ENCODE data around the gene BCLAF3.

Gene BCLAF3

DNA sequence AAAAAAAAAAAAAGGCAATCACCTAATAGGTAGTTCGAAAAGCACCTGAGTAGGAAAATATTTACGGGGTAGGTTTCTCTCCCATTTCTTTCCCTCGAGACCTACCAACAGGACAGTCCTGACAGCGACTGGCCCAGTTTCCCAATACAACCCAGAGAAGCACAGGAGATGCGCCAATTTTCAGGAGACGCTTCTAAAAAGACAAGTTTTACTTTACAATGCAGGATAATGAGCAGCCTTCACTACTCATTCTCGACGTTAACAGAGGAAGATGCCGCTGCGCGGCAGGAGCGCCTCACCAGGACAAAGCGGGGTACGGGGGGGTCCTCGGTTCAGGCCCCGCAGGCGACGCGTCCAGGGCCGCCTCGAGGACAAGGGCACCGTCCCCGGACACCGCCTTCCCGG lies 708 bp downstream of the BCLAF3 start:
- peak; percentile 11 for DNase-seq (ENCODE audit: low spot score)
- Histone ChIP-seq H3K4me3 (ENCODE audit: low read length in 2 of 2) (peak overlapping the region; percentile 67 to 92), H4K91ac (ENCODE audit: low read depth, low read length, poor library complexity) (no peak overlapping the region), H3K14ac (ENCODE audit: low read length) (no peak overlapping the region), H3K4me1 (ENCODE audit: control insufficient read depth in 2 of 2, insufficient read depth in 1 of 2, low read depth in 1 of 2, low read length in 2 of 2) (no peaks in the 10 kb centered on the region), H2AFZ (ENCODE audit: low read length) (peak overlapping the region; percentile 84), H3K79me1 (ENCODE audit: low read depth, low read length) (no peaks in the 10 kb centered on the region), H2BK15ac (ENCODE audit: low read length) (no peak overlapping the region), H3K18ac (ENCODE audit: low read length) (peak overlapping the region; percentile 76), H3K27me3 (ENCODE audit: control insufficient read depth in 3 of 3, insufficient read depth in 3 of 3, low read depth in 1 of 3, low read length in 3 of 3) (no peaks in the 10 kb centered on the region), H2BK12ac (ENCODE audit: low read length) (no peak overlapping the region), H3K4me2 (ENCODE audit: insufficient read depth, low read length, poor library complexity, severe bottlenecking) (peak overlapping the region; percentile 40), H2BK120ac (ENCODE audit: low read depth, low read length) (no peak overlapping the region), H3K23ac (ENCODE audit: low read depth, low read length, poor library complexity) (no peak overlapping the region), H3K27ac (replicated peaks; ENCODE audit: low read length) (no peak overlapping the region), H3K36me3 (replicated peaks in 1 of 2; ENCODE audit: control insufficient read depth in 2 of 2, insufficient read depth in 2 of 2, low read length in 2 of 2) (peaks cover 0 to 5% of the 10 kb centered on the region in 2 donors), H3K9ac (ENCODE audit: low read depth, low read length, poor library complexity) (peak overlapping the region; percentile 81), H4K8ac (ENCODE audit: low read depth, low read length) (no peak overlapping the region), H3K4ac (ENCODE audit: low read length) (no peak overlapping the region), H2AK5ac (ENCODE audit: low read depth, low read length) (no peak overlapping the region), H2BK5ac (ENCODE audit: low read length) (no peak overlapping the region), H3K9me3 (replicated peaks in 1 of 2; ENCODE audit: control insufficient read depth in 2 of 2, insufficient read depth in 1 of 2, low read depth in 1 of 2, low read length in 2 of 2) (no peaks in the 10 kb centered on the region)
- no CpG with 5 or more reads among the region's 25 CpGs for WGBS, 2 donors (ENCODE audit: extremely low coverage in 2 of 2, insufficient read length in 2 of 2, insufficient replicate concordance in 1 of 2)

DNA sequence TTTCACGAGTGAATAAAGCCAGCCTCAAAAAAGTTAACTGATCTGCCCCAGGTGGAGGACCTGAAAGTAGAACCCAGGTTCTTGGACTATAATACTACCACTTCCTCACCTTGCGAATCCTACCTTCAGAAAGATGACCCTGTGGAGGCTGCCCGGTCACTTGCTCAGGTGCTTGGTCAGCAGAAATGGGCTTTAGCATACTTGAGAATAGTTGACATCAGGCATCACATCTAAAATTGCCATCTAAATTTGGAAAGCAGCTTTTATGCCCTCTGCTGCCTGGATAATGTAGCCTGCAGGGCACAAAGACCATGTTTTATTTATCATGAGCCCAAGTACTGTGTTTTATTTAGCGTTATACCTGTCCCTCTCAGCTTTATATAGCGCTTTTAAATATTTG lies 3.0 kb downstream of the BCLAF3 start:
- H3K79me1 ChIP-seq (ENCODE audit: low read depth, low read length) = no peaks in the 10 kb centered on the region
- no peak overlapping the region for H4K91ac ChIP-seq (ENCODE audit: low read depth, low read length, poor library complexity)
- no peak overlapping the region for H2AFZ ChIP-seq (ENCODE audit: low read length)
- no peak overlapping the region for H2BK5ac ChIP-seq (ENCODE audit: low read length)
- H3K4me1 ChIP-seq (ENCODE audit: control insufficient read depth in 2 of 2, insufficient read depth in 1 of 2, low read depth in 1 of 2, low read length in 2 of 2) = no peaks in the 10 kb centered on the region
- H3K27me3 ChIP-seq (ENCODE audit: control insufficient read depth in 3 of 3, insufficient read depth in 3 of 3, low read depth in 1 of 3, low read length in 3 of 3) = no peaks in the 10 kb centered on the region
- no peak overlapping the region for H2BK120ac ChIP-seq (ENCODE audit: low read depth, low read length)
- no peak overlapping the region for H3K4ac ChIP-seq (ENCODE audit: low read length)
- H3K9ac ChIP-seq (ENCODE audit: low read depth, low read length, poor library complexity) = no peak overlapping the region
- no CpG with 5 or more reads among the region's 5 CpGs for WGBS, 2 donors (ENCODE audit: extremely low coverage in 2 of 2, insufficient read length in 2 of 2, insufficient replicate concordance in 1 of 2)
- H2AK5ac ChIP-seq (ENCODE audit: low read depth, low read length) = no peak overlapping the region
- no peak overlapping the region for H3K4me2 ChIP-seq (ENCODE audit: insufficient read depth, low read length, poor library complexity, severe bottlenecking)
- H3K14ac ChIP-seq (ENCODE audit: low read length) = no peak overlapping the region
- no peak overlapping the region for H3K23ac ChIP-seq (ENCODE audit: low read depth, low read length, poor library complexity)
- H3K9me3 ChIP-seq (replicated peaks in 1 of 2; ENCODE audit: control insufficient read depth in 2 of 2, insufficient read depth in 1 of 2, low read depth in 1 of 2, low read length in 2 of 2) = no peaks in the 10 kb centered on the region
- no peak overlapping the region for H3K18ac ChIP-seq (ENCODE audit: low read length)
- no peak overlapping the region for H3K4me3 ChIP-seq (ENCODE audit: low read length in 2 of 2)
- DNase-seq (ENCODE audit: low spot score) = no peak
- H4K8ac ChIP-seq (ENCODE audit: low read depth, low read length) = no peak overlapping the region
- no peak overlapping the region for H2BK15ac ChIP-seq (ENCODE audit: low read length)
- peaks cover 0 to 5% of the 10 kb centered on the region in 2 donors for H3K36me3 ChIP-seq (replicated peaks in 1 of 2; ENCODE audit: control insufficient read depth in 2 of 2, insufficient read depth in 2 of 2, low read length in 2 of 2)
- no peak overlapping the region for H2BK12ac ChIP-seq (ENCODE audit: low read length)
- no peak overlapping the region for H3K27ac ChIP-seq (replicated peaks; ENCODE audit: low read length)

DNA sequence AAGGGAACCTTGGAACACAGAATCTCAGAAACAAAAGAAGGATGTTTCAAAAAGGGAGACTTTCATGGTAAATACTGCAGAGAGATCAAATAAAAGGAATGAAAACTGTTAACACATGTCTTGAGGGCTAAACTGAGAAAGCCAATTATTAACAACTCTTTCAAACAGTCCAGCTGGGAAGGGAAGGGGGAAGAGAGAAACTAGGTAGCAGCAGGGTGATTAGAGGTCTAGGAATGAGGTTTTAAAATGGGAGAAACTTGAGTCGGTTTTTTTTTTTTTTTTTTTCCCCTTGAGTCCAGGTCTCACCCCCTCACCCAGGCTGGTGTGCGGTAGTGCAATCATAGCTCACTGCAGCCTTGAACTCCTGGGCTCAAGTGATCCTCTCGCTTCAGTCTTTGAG lies 4.3 kb downstream of the BCLAF3 start:
- Histone ChIP-seq H3K14ac (ENCODE audit: low read length) (no peak overlapping the region), H3K4me1 (ENCODE audit: control insufficient read depth in 2 of 2, insufficient read depth in 1 of 2, low read depth in 1 of 2, low read length in 2 of 2) (no peaks in the 10 kb centered on the region), H3K79me1 (ENCODE audit: low read depth, low read length) (no peaks in the 10 kb centered on the region), H2AFZ (ENCODE audit: low read length) (no peak overlapping the region), H3K27me3 (ENCODE audit: control insufficient read depth in 3 of 3, insufficient read depth in 3 of 3, low read depth in 1 of 3, low read length in 3 of 3) (no peaks in the 10 kb centered on the region), H3K4me3 (ENCODE audit: low read length in 2 of 2) (no peak overlapping the region), H3K27ac (replicated peaks; ENCODE audit: low read length) (no peak overlapping the region), H3K9ac (ENCODE audit: low read depth, low read length, poor library complexity) (no peak overlapping the region), H4K91ac (ENCODE audit: low read depth, low read length, poor library complexity) (no peak overlapping the region), H3K9me3 (replicated peaks in 1 of 2; ENCODE audit: control insufficient read depth in 2 of 2, insufficient read depth in 1 of 2, low read depth in 1 of 2, low read length in 2 of 2) (no peaks in the 10 kb centered on the region), H3K36me3 (replicated peaks in 1 of 2; ENCODE audit: control insufficient read depth in 2 of 2, insufficient read depth in 2 of 2, low read length in 2 of 2) (peaks cover 0 to 5% of the 10 kb centered on the region in 2 donors), H2BK5ac (ENCODE audit: low read length) (no peak overlapping the region), H2BK15ac (ENCODE audit: low read length) (no peak overlapping the region), H3K4me2 (ENCODE audit: insufficient read depth, low read length, poor library complexity, severe bottlenecking) (no peak overlapping the region), H2BK120ac (ENCODE audit: low read depth, low read length) (no peak overlapping the region), H2BK12ac (ENCODE audit: low read length) (no peak overlapping the region), H3K4ac (ENCODE audit: low read length) (no peak overlapping the region), H3K18ac (ENCODE audit: low read length) (no peak overlapping the region), H3K23ac (ENCODE audit: low read depth, low read length, poor library complexity) (no peak overlapping the region), H2AK5ac (ENCODE audit: low read depth, low read length) (no peak overlapping the region), H4K8ac (ENCODE audit: low read depth, low read length) (no peak overlapping the region)
- no CpG with 5 or more reads among the region's 3 CpGs for WGBS, 2 donors (ENCODE audit: extremely low coverage in 2 of 2, insufficient read length in 2 of 2, insufficient replicate concordance in 1 of 2)
- DNase-seq (ENCODE audit: low spot score) = no peak

DNA sequence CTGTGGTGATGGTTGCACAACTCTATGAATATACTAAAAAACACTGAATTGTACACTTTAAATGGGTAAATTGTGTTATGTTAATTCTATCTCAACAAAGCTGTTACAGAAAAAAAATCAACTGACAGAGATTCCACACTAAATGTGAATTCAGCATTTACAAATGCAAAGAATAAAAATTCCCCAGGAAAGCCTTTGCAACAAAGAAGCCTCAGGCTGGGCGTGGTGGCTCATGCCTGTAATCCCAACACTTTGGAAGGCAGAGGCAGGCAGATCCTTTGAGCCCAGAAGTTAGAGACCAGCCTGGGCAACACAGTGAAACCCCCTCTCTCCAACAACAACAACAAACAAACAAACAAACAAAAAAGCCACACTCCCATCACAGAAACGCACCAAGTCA lies 8.9 kb downstream of the BCLAF3 start:
- H3K36me3 ChIP-seq (replicated peaks in 1 of 2; ENCODE audit: control insufficient read depth in 2 of 2, insufficient read depth in 2 of 2, low read length in 2 of 2) = no peaks in the 10 kb centered on the region
- no peak overlapping the region for H2BK5ac ChIP-seq (ENCODE audit: low read length)
- H3K9me3 ChIP-seq (replicated peaks in 1 of 2; ENCODE audit: control insufficient read depth in 2 of 2, insufficient read depth in 1 of 2, low read depth in 1 of 2, low read length in 2 of 2) = peaks cover 0 to 8% of the 10 kb centered on the region in 2 donors
- H2BK120ac ChIP-seq (ENCODE audit: low read depth, low read length) = no peak overlapping the region
- WGBS, 2 donors (ENCODE audit: extremely low coverage in 2 of 2, insufficient read length in 2 of 2, insufficient replicate concordance in 1 of 2) = no CpG with 5 or more reads among the region's 2 CpGs
- H3K18ac ChIP-seq (ENCODE audit: low read length) = no peak overlapping the region
- H3K4me1 ChIP-seq (ENCODE audit: control insufficient read depth in 2 of 2, insufficient read depth in 1 of 2, low read depth in 1 of 2, low read length in 2 of 2) = no peaks in the 10 kb centered on the region
- no peak overlapping the region for H2AK5ac ChIP-seq (ENCODE audit: low read depth, low read length)
- no peak overlapping the region for H2BK15ac ChIP-seq (ENCODE audit: low read length)
- H3K27me3 ChIP-seq (ENCODE audit: control insufficient read depth in 3 of 3, insufficient read depth in 3 of 3, low read depth in 1 of 3, low read length in 3 of 3) = no peaks in the 10 kb centered on the region
- no peak overlapping the region for H2BK12ac ChIP-seq (ENCODE audit: low read length)
- H3K79me1 ChIP-seq (ENCODE audit: low read depth, low read length) = no peaks in the 10 kb centered on the region
- H3K4ac ChIP-seq (ENCODE audit: low read length) = no peak overlapping the region
- H2AFZ ChIP-seq (ENCODE audit: low read length) = no peak overlapping the region
- no peak for DNase-seq (ENCODE audit: low spot score)
- H3K14ac ChIP-seq (ENCODE audit: low read length) = no peak overlapping the region
- H4K8ac ChIP-seq (ENCODE audit: low read depth, low read length) = no peak overlapping the region
- no peak overlapping the region for H3K9ac ChIP-seq (ENCODE audit: low read depth, low read length, poor library complexity)
- H3K23ac ChIP-seq (ENCODE audit: low read depth, low read length, poor library complexity) = no peak overlapping the region
- H3K27ac ChIP-seq (replicated peaks; ENCODE audit: low read length) = no peak overlapping the region
- H3K4me2 ChIP-seq (ENCODE audit: insufficient read depth, low read length, poor library complexity, severe bottlenecking) = no peak overlapping the region
- no peak overlapping the region for H3K4me3 ChIP-seq (ENCODE audit: low read length in 2 of 2)
- no peak overlapping the region for H4K91ac ChIP-seq (ENCODE audit: low read depth, low read length, poor library complexity)

All from neuronal stem cell (in vitro differentiated cells).